ENCODE measurements around the gene KDM4B.

DNA sequence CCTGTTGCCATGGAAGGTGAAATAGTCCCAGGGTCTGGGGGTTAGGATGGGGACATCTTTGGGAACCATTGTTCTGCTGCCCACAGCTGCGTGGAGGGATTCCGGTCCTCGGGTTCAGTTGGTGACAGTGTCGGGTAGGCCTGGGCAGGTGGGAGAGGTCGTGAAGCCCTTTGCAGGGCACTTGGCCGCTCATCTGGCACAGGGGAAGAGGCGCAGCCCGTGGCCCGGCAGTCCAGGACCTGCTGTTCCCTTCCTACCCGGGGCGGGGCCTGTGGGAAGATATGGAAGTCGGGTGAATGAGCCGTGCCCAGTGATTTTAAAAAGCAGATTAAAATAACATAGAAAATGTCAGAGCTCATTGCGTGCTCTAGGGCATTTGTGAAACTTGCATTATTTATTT is 44.8 kb downstream of the KDM4B start:
- TF ChIP-seq, protein P1, sequence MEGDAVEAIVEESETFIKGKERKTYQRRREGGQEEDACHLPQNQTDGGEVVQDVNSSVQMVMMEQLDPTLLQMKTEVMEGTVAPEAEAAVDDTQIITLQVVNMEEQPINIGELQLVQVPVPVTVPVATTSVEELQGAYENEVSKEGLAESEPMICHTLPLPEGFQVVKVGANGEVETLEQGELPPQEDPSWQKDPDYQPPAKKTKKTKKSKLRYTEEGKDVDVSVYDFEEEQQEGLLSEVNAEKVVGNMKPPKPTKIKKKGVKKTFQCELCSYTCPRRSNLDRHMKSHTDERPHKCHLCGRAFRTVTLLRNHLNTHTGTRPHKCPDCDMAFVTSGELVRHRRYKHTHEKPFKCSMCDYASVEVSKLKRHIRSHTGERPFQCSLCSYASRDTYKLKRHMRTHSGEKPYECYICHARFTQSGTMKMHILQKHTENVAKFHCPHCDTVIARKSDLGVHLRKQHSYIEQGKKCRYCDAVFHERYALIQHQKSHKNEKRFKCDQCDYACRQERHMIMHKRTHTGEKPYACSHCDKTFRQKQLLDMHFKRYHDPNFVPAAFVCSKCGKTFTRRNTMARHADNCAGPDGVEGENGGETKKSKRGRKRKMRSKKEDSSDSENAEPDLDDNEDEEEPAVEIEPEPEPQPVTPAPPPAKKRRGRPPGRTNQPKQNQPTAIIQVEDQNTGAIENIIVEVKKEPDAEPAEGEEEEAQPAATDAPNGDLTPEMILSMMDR (IDR thresholded peaks at IDR 0.05), result no peak
- TF ChIP-seq EP300 (IDR thresholded peaks at IDR 0.05; ENCODE audit: low read depth) (no peak), POLR2A (IDR thresholded peaks at IDR 0.05) (no peak)

All from transverse colon (tissue), 3 donors.